ENCODE results near the gene BCDIN3D.

BCDIN3D gene

GRCh38 chr12:49800421-49801140 lies 42.3 kb downstream of the BCDIN3D start:
- no peak for DNase-seq

- no peak for DNase-seq
These were observed 44.0 kb downstream of the BCDIN3D start for GRCh38 chr12:49798934-49799333.

- DNase-seq = no peak
These were observed 44.7 kb downstream of the BCDIN3D start for GRCh38 chr12:49798248-49798647.

DNA sequence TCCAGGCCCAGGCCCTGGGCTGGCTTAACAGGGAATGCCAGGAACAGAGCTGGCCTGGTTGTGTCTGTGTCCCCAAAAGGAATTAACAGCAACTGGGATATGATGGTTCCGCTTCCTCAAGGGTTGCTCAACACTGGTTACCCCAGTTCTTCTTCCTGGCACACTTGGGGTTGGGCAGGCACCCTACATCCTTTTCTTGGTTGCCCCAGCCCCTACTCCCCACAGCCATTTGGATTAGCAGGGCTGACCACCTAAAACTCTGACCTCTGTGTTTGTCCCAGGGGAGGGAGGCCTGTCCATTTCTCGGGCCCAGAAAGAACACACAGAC lies 45.5 kb downstream of the BCDIN3D start:
- DNase-seq = no peak

DNA sequence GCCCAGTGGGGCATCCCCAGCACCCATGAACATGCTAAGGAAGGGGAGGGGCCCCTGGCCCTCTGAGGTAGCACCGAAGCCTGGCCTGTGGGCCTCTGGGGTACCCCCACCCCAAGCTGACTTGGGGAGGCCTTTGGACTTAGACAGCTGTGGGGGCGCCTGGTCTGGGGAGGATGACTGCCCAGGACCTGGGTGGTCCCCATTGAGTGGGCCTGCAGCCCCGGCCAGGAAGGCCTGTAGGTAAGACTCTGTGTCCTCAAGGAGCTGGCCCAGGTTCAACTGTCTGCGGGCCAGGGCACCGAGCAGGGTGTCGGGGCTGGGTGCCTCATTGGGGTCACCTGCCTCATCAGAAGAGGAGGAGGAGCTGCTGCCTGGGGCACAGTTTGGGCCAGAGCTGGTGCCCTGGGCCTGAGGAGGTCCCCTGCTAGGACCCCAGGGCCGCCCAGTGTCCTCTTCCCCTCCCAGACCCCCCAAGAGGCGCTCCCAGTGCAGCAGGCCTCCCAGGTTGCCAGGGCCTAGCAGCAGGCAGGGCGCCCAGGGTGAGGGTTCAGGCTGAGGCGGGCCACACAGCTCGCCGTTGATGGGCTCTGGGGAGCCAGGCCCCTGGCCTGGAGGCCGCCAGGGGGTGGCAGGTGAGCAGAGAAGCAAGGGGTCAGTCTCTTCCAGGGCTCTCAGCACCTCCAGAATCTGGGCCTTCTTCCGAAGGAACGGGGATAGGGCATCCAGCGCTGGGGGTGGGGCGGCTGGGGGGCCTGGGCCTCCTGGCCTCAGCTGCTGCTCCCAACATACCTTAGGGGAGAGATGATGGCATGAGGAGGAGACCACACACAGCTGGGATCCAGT lies 46.1 kb downstream of the BCDIN3D start:
- DNase-seq = no peak

DNA sequence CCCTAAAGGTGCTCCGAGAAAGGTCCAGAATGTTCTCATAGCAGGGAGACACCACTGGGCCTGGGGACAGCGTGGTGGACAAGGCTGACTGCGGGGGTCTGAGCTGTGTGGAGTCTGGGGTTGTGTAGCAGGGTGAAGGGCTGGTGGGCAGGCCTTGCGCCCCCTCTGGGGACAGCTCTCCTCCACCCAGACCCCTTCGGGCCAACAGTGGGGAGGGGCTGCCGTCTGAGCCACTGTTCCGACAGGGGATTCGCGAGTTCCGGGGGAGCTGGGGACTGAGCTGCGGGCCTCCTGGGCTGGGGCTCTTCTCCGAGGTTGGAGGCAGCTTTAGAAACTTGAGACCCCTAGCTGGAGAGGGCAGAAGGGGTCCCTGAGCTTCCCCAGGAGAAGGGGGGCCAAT lies 46.8 kb downstream of the BCDIN3D start:
- DNase-seq = no peak

GRCh38 chr12:49795654-49796105 lies 47.2 kb downstream of the BCDIN3D start:
- no peak for DNase-seq

DNA sequence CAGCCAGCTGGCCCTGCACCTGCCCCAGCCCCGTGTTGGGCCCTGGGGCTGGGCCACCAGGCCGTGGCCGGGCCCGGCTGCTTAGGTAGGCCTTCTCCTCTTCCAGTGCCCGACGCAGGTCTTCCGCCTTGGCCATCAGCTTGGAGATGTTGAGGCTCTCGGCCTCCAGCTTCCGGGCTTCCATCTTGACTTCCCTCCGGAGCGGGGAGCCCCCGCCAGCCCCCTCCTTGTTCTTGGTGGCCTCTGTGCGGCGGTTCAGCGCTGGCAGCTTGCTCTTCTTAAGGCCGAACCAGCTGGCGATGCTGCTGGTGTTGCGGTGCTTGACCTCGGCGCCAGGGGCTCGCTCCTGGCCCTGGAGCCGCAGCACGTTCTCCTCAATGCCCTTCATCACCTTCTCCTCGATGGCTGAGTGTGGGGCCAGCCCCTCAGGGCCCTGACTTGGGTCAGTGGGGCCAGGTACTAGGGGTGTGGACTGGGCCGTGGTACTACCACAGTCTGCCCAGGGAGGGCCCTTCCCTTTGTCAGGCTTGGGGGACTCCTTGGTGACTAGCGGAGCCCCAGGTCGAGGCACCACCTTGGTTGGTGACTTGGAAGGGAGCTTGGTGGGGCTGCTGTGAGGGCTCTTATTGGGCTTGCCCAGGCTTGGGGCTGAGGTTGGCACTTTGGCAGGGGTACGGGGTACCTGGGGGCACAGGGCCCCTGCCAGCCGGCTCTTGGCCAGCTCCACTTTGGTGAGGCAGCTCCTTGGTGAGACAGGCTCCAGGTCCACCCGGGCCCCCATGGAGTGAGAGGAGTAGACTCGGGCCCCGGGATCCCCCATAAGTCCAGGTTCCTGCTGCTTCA lies 47.9 kb downstream of the BCDIN3D start:
- DNase-seq = no peak

GRCh38 chr12:49794021-49794420 lies 48.9 kb downstream of the BCDIN3D start:
- no peak for DNase-seq

- DNase-seq = no peak
These were observed 49.3 kb downstream of the BCDIN3D start for GRCh38 chr12:49793620-49794019.

- no peak for DNase-seq
These were observed 49.8 kb downstream of the BCDIN3D start for GRCh38 chr12:49792976-49793580.

GRCh38 chr12:49792181-49792970 lies 50.5 kb downstream of the BCDIN3D start:
- DNase-seq = no peak

DNA sequence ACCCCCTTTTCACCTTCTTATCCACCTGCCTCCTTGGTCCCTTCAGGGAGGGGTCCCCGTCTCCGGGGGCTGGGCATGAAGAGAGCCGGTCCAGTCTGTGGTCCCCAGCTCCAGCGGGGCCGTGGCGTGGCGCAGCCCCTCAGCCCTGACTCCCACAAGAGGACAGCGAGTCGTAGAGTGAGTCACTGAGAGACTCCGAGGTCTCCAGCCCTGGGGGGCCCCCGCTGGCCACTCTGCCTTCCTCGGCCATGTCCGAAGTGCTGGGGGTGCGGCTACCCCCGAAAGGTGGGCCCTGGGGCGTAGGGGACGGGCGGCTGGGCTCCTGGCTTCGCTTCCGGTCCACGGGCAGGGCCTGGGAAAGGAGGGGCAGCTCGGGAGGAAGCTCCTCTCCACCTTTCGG lies 51.2 kb downstream of the BCDIN3D start:
- no peak for DNase-seq

DNA sequence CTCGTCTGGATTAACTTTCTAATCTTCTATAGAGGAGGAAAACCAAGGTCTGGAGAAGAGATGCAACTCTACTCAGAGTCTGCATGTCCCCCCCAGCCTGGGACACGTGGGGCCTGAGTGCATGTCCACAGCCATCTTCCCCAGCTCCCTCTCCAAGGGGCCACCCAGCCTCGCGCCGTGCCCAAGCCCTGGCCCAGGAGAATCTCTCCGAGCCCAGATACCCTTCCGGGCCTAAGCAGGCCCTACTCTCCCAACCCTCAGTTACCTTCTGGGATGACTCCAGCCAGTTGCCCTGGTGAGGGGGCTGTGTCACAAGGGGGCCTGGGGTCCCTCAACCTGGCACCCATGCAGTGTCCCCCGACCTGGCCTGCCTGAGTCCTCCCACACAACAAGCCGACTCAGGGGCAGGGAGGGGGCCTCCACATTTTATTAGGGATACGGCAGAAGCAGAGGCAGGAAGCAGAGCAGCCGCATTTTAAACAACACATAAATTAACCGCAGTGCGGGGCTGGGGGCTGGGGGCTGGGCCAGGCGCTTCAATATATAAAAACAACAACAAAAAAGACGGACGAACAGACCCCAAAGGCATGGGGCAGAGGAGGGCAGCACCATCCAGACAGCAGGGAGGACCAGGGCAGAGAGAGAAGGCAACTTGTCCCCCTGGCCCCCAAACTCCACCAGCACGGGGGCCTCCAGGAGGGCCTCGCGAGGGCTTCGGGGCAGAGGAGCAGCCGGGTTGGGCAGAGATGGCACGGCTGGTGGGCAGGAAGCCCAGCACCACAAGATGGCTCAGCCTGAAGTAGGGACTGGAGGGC lies 52.0 kb downstream of the BCDIN3D start:
- DNase-seq = no peak

- no peak for DNase-seq
These were observed 52.9 kb downstream of the BCDIN3D start for GRCh38 chr12:49789992-49790391.

- no peak for DNase-seq
These were observed 55.2 kb downstream of the BCDIN3D start for GRCh38 chr12:49787672-49788071.

Measured in nucleus accumbens (tissue), 56 donors.